Left ventricle myocardium inferior (tissue), 1 donor: Measurements from ENCODE around the gene PLSCR2. TPM values are rescaled to one million over a fixed set of nuclear protein-coding genes. Genes with fewer than 3 reads are reported as not detected.
"Not testable (repeated sequence)": the region's sequence is repeated elsewhere in the genome, so short reads cannot be mapped to it uniquely, and the experiment has no call there.

Experiments
- DNase-seq: peaks from one replicate; pipeline ENCODE4 v3.0.0-alpha.2; 2020
- H3K27ac ChIP-seq: fragments of 200-600 bp; replicated peaks from 2 replicates; pipeline ENCODE4 v1.8.0; 2021
- H3K27me3 ChIP-seq: fragments of 200-600 bp; 2 replicates; pipeline ENCODE4 v1.8.0; 2021; ENCODE audit warnings: low read depth
- H3K36me3 ChIP-seq: fragments of 200-600 bp; 2 replicates; pipeline ENCODE4 v1.8.0; 2021
- H3K4me1 ChIP-seq: fragments of 200-600 bp; 2 replicates; pipeline ENCODE4 v1.8.0; 2021
- H3K4me3 ChIP-seq: fragments of 200-600 bp; 2 replicates; pipeline ENCODE4 v1.8.0; 2021; ENCODE audit warnings: mild to moderate bottlenecking, moderate library complexity
- H3K9me3 ChIP-seq: fragments of 200-600 bp; replicated peaks from 2 replicates; pipeline ENCODE4 v1.8.0; 2021
- CTCF ChIP-seq: fragments of 200-600 bp; IDR thresholded peaks from 2 replicates; pipeline ENCODE4 v1.8.0; 2021; ENCODE audit warnings: antibody characterized with exemption, mild to moderate bottlenecking, borderline replicate concordance
- intact Hi-C: fragments of 100-400 bp; cut with micrococcal nuclease; formaldehyde crosslinking; loops from one replicate; pipeline ENCODE4 v1.11.0; 2022
- total RNA-seq: library from RNA; stranded (reverse); fragmentation: NEBNext Ultra II Directional; extraction: Animal tissue kit (Norgen Biotek cat#: 25700); gene quantifications from one replicate; pipeline ENCODE4 v1.2.1, GENCODE V29; 2021
- donor health status: DM: no; HTN: yes; CAD: no; lungs with severe emphysema.

PLSCR2 gene
- total RNA-seq, 1 donor from 2014 or later = not detected

GRCh38 chr3:146493761-146494160, 24.4 kb upstream of the PLSCR2 start:
- no peaks in the 10 kb centered on the region for H3K4me1 ChIP-seq
- H3K27ac ChIP-seq = no peak overlapping the region
- TF ChIP-seq CTCF = no peak
- no peak overlapping the region for H3K4me3 ChIP-seq
- DNase-seq = no peak
- peaks cover 41% of the 10 kb centered on the region for H3K9me3 ChIP-seq
- intact Hi-C loops = no loop called here
- H3K36me3 ChIP-seq = no peaks in the 10 kb centered on the region
- no peaks in the 10 kb centered on the region for H3K27me3 ChIP-seq

DNA sequence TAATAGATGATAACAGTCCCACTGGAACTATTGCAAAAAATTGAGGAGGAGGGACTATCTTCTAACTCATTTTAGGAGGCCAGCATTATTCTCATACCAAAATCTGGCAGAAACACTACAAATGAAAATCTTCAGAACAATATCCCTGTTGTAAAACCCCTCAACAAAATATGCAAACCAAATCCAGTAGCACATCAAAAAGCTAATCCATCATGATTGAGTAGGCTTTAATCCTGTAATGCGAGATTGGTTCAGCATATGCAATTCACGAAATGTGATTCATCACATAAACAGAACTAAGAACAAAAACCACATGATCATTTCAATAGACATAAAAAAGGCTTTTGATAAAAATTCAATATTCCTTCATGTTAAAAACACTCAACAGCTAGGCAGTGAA, 23.9 kb upstream of the PLSCR2 start:
- Histone ChIP-seq H3K36me3 (no peaks in the 10 kb centered on the region), H3K4me1 (no peaks in the 10 kb centered on the region), H3K4me3 (no peak overlapping the region), H3K9me3 (peaks cover 47% of the 10 kb centered on the region), H3K27me3 (no peaks in the 10 kb centered on the region), H3K27ac (no peak overlapping the region)
- intact Hi-C loops = no loop called here
- TF ChIP-seq CTCF = no peak
- no peak for DNase-seq

GRCh38 chr3:146491303-146491702, 21.9 kb upstream of the PLSCR2 start:
- H3K36me3 ChIP-seq = no peaks in the 10 kb centered on the region
- peaks cover 63% of the 10 kb centered on the region for H3K9me3 ChIP-seq
- no peak overlapping the region for H3K4me3 ChIP-seq
- DNase-seq = no peak
- H3K27me3 ChIP-seq = no peaks in the 10 kb centered on the region
- TF ChIP-seq CTCF = no peak
- H3K27ac ChIP-seq = no peak overlapping the region
- intact Hi-C loops = no loop called here
- H3K4me1 ChIP-seq = no peaks in the 10 kb centered on the region

DNA sequence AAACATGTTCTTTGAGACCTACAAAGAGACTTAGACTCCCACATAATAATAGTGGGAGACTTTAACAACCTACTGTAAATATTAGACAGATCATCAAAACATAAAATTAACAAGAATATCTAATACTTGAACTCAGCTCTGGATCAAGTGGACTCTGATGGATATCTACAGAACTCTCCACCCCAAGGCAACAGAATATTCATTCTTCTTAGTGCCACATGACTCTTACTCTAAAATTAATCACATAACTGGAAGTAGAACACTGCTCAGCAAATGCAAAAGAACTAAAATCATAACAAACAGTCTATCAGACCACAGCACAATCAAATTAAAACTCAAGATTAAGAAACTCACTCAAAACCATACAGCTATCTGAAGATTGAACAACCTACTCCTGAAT, 15.9 kb upstream of the PLSCR2 start:
- Histone ChIP-seq H3K27ac (no peak overlapping the region), H3K36me3 (no peaks in the 10 kb centered on the region), H3K4me3 (no peak overlapping the region), H3K27me3 (no peaks in the 10 kb centered on the region), H3K4me1 (no peaks in the 10 kb centered on the region), H3K9me3 (peaks cover 56% of the 10 kb centered on the region)
- DNase-seq = no peak
- intact Hi-C loops = no loop called here
- no peak for TF ChIP-seq CTCF

DNA sequence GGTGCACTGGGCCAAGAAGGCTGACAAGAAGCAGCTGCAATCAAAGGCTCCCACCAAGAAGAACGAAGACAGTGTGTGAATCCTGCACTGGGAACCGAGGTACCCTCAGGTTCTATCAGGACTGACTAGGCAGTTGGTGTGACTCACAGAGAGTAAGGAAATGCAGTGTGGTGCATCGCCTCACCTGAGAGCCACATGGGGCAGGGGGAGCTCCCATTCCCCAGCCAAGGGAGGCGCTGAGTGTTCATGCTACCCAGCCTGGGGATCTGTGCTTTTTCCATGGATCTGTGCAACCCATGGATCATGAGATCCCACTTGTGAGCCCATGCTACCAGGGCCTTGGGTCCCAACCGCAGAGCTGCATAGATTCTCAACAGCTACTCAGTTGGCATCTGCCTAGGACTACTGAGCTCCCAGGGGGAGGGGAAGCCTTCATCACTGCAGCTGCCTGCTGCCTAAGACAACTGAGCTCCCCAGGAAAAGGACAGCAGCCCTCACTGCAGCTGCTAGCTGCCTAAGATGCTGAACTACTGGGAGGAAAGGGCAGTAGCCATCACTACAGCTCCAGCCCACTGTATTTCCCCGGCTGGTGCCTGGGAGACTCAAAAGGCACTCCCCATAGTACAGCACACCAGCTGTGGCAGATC, 6.9 kb upstream of the PLSCR2 start:
- no peak overlapping the region for H3K4me3 ChIP-seq
- no peak overlapping the region for H3K27ac ChIP-seq
- no peaks in the 10 kb centered on the region for H3K4me1 ChIP-seq
- H3K27me3 ChIP-seq = peaks cover 17% of the 10 kb centered on the region
- H3K36me3 ChIP-seq = no peaks in the 10 kb centered on the region
- intact Hi-C loops = no loop called here
- TF ChIP-seq CTCF = no peak
- no peak for DNase-seq
- H3K9me3 ChIP-seq = peaks cover 4% of the 10 kb centered on the region

- H3K9me3 ChIP-seq, H3K36me3 ChIP-seq, H3K27ac ChIP-seq, H3K4me1 ChIP-seq, DNase-seq, H3K4me3 ChIP-seq, intact Hi-C loops: not testable (repeated sequence)
- H3K27me3 ChIP-seq = peaks cover 17% of the 10 kb centered on the region
Measured at GRCh38 chr3:146474976-146475375, 5.6 kb upstream of the PLSCR2 start.
